ENCODE measurements around the gene PRKN. TPM values are rescaled to one million over a fixed set of nuclear protein-coding genes. Genes with fewer than 3 reads are reported as not detected.

Gene PRKN
- total and polyA plus RNA-seq, 2 experiments from 2014 or later, result 0.10 to 0.84 TPM

DNA sequence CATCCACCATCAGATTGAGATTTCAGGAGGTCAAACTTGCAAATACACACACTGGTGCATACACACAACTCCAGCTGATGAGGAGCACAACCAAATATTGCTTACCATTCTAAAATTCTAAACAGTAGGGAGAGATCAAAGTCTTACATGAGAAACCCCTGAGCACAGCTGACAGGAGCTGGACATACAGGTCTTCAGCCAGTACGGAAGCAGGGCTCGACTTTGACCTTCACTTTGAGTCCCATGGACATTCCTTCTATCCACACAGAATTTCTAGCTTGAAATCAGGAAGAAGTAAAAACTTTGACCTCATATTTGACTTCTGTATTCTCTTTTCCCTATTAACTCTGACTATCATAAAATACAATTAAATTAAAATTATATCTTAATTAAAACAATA, 90.2 kb downstream of the PRKN start (continued):
- TF ChIP-seq CREB1 (CRISPR knock-in tag; IDR thresholded peaks at IDR 0.05; ENCODE audit: low read depth), result no peak

- H3K27ac ChIP-seq (ENCODE audit: low read depth), result no peak overlapping the region
Observed at GRCh38 chr6:162636167-162636566, 91.4 kb downstream of the PRKN start.

More at GRCh38 chr6:162636167-162636566, 91.4 kb downstream of the PRKN start:
- Histone ChIP-seq H3K4me1 (ENCODE audit: insufficient read depth) (no peaks in the 10 kb centered on the region), H3K4me3 (no peak overlapping the region), H2AFZ (no peak overlapping the region), H4K20me1 (replicated peaks; ENCODE audit: insufficient read depth) (no peaks in the 10 kb centered on the region), H3K9me2 (ENCODE audit: insufficient read depth) (no peaks in the 10 kb centered on the region), H3F3A (replicated peaks; ENCODE audit: low read depth) (no peaks in the 10 kb centered on the region), H3K36me3 (ENCODE audit: insufficient read depth) (no peaks in the 10 kb centered on the region), H3K4me2 (no peak overlapping the region), H3K79me2 (replicated peaks; ENCODE audit: insufficient read depth) (no peaks in the 10 kb centered on the region), H3K27me3 (ENCODE audit: insufficient read depth) (no peaks in the 10 kb centered on the region)
- no peak for TF ChIP-seq CTCF (conservative IDR thresholded peaks at IDR 0.05; ENCODE audit: low read depth in 2 of 2)
- no peak for TF ChIP-seq STAT1 (IDR thresholded peaks at IDR 0.05; ENCODE audit: unreplicated experiment)
- no peak for TF ChIP-seq ZNF462 (CRISPR knock-in tag; IDR thresholded peaks at IDR 0.05)
- TF ChIP-seq ZNF331 (CRISPR knock-in tag; IDR thresholded peaks at IDR 0.05; ENCODE audit: low read depth), result no peak
- no peak for TF ChIP-seq EZH2 (IDR thresholded peaks at IDR 0.05; ENCODE audit: low read depth, unreplicated experiment)
- TF ChIP-seq EZH2phosphoT487 (IDR thresholded peaks at IDR 0.05; ENCODE audit: unreplicated experiment), result no peak
- TF ChIP-seq, protein P1, sequence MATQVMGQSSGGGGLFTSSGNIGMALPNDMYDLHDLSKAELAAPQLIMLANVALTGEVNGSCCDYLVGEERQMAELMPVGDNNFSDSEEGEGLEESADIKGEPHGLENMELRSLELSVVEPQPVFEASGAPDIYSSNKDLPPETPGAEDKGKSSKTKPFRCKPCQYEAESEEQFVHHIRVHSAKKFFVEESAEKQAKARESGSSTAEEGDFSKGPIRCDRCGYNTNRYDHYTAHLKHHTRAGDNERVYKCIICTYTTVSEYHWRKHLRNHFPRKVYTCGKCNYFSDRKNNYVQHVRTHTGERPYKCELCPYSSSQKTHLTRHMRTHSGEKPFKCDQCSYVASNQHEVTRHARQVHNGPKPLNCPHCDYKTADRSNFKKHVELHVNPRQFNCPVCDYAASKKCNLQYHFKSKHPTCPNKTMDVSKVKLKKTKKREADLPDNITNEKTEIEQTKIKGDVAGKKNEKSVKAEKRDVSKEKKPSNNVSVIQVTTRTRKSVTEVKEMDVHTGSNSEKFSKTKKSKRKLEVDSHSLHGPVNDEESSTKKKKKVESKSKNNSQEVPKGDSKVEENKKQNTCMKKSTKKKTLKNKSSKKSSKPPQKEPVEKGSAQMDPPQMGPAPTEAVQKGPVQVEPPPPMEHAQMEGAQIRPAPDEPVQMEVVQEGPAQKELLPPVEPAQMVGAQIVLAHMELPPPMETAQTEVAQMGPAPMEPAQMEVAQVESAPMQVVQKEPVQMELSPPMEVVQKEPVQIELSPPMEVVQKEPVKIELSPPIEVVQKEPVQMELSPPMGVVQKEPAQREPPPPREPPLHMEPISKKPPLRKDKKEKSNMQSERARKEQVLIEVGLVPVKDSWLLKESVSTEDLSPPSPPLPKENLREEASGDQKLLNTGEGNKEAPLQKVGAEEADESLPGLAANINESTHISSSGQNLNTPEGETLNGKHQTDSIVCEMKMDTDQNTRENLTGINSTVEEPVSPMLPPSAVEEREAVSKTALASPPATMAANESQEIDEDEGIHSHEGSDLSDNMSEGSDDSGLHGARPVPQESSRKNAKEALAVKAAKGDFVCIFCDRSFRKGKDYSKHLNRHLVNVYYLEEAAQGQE (IDR thresholded peaks at IDR 0.05; ENCODE audit: unreplicated experiment), result no peak
- TF ChIP-seq CREB1 (CRISPR knock-in tag; IDR thresholded peaks at IDR 0.05; ENCODE audit: low read depth), result no peak
- TF ChIP-seq, protein P2, sequence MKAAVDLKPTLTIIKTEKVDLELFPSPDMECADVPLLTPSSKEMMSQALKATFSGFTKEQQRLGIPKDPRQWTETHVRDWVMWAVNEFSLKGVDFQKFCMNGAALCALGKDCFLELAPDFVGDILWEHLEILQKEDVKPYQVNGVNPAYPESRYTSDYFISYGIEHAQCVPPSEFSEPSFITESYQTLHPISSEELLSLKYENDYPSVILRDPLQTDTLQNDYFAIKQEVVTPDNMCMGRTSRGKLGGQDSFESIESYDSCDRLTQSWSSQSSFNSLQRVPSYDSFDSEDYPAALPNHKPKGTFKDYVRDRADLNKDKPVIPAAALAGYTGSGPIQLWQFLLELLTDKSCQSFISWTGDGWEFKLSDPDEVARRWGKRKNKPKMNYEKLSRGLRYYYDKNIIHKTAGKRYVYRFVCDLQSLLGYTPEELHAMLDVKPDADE (IDR thresholded peaks at IDR 0.05), result no peak
- TF ChIP-seq JUNB (IDR thresholded peaks at IDR 0.05; ENCODE audit: unreplicated experiment), result no peak
- TF ChIP-seq NANOG (IDR thresholded peaks at IDR 0.05; ENCODE audit: borderline replicate concordance), result no peak
- TF ChIP-seq POLR2AphosphoS5 (IDR thresholded peaks at IDR 0.05; ENCODE audit: low read depth), result no peak
- TF ChIP-seq ZNF114 (CRISPR knock-in tag; IDR thresholded peaks at IDR 0.05), result no peak
- no peak for DNase-seq (ENCODE audit: low spot score)
- Mint-ChIP-seq H3K36me3 (ENCODE audit: low read depth) (peaks cover 4% of the 10 kb centered on the region; the same call in 1 of the 3 replicates), H3K27me3 (ENCODE audit: insufficient read depth, low read depth, poor library complexity) (no peaks in the 10 kb centered on the region), H3K27ac (no peak overlapping the region), H3K9me3 (no peaks in the 10 kb centered on the region; the same call in 2 of the 3 replicates), H3K4me1 (peaks cover 5% of the 10 kb centered on the region; the same call in 2 of the 3 replicates), H3K4me3 (no peak overlapping the region)
- no peak for ATAC-seq

All from GM23338 (cell line).